HG02981 (cell line): ENCODE measurements around the gene YY2.
"Not testable (repeated sequence)": the region's sequence is repeated elsewhere in the genome, so short reads cannot be mapped to it uniquely, and the experiment has no call there.

Experiments
- ATAC-seq: cut with Tn5 transposase; IDR thresholded peaks from one replicate; pipeline ENCODE4 v1.9.1; 2021; ENCODE audit warnings: mild to moderate bottlenecking, moderate library complexity; ENCODE audit not compliant: unreplicated experiment

YY2 gene

DNA sequence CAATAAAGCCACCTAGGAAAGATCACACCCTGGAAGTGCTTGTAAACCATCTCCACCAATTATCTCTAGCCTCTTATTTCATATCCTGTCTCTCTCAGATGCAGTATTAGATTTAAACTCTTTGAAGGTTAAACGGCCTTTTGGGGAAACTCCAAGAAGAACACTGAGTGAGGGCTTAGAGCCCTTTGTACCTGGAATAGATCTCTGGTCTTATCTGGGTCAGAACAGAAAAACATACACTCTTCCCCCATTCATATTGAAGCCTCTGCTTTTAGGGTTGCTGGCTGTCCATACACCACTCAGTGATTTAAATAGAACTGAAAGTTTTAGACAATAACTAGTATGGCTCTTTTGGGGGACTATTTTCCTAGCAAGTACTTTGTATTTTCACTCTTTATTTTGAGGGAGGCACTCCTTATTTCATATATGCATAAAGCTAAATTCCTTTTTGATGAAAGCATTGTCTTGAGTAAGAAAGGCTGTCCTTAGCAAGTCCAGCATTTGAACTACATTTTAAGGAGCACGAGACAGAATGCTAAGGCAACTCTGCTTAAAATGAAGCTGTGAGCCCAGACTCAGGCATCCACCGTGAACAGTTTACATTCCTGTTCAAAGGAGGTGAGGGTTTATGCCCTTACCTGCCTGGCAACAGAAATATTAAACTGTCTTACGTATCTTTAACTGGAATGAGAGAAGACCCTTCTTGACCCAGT is 17.4 kb downstream of the YY2 start:
- ATAC-seq, result no peak

DNA sequence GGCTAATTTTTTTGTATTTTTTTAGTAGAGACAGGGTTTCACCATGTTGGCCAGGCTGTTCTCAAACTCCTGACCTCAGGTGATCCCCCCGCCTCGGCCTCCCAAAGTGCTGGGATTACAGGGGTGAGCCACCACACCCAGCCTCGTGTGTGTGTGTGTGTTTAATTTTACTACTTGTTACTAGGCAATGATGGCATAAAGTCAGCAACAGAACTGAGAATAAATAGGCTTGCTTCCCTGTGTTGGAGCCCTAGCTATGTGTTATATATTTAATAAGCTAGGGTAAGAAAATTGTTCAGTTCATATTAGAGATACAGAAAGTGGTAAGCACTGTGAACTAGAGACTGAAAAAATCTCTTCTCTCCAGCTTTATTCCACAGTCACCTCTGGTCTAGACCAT is 18.4 kb downstream of the YY2 start:
- not testable (repeated sequence) for ATAC-seq

DNA sequence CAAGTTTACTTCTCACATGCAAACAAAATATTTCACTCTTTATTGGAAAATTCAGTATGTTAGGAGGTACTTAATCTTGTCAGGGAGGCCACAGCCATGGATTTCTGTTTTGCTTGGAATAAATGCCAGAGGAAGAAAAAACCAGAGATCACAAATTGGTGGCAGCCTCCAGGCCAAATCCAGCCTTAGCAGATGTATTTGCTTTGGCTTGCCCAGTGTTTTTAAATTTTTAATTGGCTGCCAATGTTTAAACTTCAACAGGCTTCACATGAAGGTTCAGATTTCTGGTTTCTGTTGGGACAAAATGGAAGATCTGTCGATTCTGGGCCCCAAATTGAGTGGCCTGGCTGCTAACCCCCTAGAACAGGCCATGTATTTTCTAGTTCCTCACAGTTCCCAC is 19.2 kb downstream of the YY2 start:
- ATAC-seq, result no peak

DNA sequence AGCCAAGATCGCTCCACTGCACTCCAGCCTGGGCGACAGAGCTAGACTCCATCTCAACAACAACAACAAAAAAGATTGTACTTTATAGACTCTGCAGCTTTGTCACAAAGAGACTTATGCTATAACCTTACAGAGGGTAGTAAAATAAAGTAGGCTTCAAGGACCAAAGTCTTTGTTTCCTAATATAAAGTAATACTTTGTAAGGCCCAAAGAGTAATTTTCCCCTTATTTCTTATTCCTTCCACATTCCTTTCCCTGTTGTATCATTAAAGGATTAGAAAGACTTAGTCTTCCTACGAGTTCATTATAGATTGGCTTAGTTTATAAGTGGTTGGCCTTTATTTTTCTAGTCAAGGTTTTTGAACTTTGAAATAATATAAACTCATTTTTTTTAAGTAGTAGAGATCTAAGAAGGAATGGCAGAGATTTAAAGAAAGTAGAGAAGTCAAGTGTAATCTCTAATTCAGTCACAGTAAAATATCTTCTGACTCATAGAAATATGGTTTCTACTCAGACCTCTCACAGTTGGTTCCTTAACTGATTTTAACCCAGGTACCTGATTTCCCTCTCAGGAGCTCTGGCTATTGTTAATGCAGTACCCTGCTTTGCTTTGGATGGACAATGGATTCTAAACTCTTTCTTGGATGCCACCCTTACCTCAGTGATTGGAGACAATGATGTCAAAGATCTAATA is 26.2 kb downstream of the YY2 start:
- no peak for ATAC-seq

DNA sequence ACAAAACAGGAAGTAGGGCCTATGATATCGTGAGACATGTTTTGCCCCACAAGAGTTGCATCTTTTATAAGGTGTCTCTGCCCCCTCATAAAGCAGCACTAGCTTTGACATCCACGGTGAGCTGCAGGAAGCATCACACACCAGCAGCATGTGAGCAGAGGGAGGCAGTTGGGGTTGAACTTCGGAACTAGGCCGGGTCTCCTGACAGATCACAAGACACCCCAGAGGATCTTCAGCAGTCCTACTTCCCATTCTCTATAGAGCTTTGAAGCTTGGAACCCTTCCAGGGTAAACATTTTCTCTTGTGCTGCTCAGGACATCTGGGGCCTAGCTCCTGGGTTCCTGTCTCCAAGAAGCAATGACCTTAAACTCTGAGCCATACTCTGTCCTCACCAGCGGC is 27.5 kb downstream of the YY2 start:
- no peak for ATAC-seq

DNA sequence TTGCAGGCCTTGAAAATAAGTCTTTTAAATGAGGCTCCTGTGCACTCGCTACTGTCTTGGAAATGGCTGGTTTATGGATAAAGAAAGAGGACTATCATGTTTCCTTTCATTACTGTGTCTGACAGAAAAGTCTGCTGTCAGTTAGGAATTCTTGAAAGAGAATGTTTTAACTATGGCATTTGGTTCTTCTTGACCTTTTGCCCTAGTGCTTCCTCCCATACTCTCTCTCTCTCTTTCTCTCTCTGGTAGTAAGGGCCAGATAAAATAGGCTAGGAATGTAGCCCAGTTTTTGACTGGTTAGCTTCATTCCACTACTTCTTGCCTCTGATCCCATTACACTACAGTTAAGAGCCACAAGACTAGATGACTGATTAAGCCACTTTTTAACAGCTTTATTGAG is 29.8 kb downstream of the YY2 start:
- ATAC-seq, result no peak

DNA sequence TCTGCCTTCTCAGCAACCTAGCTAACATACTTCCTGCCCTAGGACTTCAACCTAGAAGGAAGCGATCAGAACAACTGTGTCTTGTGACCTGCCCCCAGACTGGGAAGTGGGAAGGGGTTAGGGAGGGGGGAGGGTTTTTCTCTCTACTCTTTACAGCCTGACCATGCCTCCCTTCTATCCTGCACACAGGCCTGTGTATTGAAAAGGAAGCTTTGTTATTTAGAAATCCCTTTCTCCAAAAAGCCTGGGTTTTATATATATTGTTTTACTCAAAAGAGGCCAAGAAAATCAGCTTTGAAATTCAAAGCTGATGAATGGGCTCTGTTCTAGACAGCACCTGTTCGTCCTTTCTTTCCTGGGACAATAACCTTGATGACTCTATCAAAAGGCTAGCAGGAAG is 49.5 kb downstream of the YY2 start:
- no peak for ATAC-seq

DNA sequence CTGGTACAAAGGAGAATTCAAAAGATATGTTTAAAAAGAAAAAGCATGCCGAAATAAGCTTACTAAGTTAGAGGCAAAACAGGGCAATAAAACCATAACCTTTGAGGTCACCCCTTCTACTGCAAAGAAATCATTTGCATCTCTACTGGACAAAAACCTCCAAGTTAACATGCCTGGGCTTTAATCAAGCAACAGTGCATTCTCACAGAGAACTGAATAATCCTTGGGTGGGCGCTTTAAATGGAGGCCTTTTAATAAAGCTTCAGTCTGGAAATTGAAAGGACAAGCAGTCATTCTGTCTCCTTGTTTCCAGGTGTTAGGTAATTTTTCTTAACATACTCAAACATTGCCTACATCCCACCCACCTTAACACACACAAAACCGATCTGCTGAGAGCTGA is 50.2 kb downstream of the YY2 start:
- ATAC-seq, result no peak

DNA sequence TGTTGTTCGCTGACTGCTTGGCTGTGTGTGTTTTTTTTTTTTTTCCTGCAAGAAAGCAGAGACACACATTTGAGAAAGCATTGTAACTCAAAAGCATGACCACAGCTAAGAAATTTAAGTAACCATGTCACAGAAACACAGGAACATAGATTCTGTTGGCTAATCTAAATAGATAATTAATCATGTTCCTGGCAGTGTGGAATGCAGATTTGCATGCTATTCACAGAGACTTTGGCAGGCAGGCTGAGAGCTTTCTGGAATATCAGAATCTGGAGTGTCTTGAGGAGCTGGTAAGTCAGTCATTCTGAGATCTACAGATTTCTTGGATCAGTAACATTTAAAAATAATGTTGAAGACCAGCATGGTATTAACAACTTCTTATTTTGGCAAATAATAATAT is 51.5 kb downstream of the YY2 start:
- no peak for ATAC-seq
